Jurkat, Clone E6-1 (cell line): ENCODE data around the gene PANK1. TPM values are rescaled to one million over a fixed set of nuclear protein-coding genes. Genes with fewer than 3 reads are reported as not detected.

Experiments
- DNase-seq: peaks from one replicate; pipeline ENCODE4 v3.0.0-alpha.2; 2011; ENCODE audit warnings: low read depth, low spot score
- H3K4me3 ChIP-seq: 2 replicates; pipeline ENCODE4 v1.5.1; 2011; ENCODE audit warnings: mild to moderate bottlenecking, low read length, control low read depth, moderate library complexity
- polyA plus RNA-seq: library from polyadenylated mRNA; unstranded; fragments of >200 nt; gene quantifications from one replicate; pipeline ENCODE4 v1.2.1, GENCODE V29; 2012; ENCODE audit warnings: missing spikeins; ENCODE audit not compliant: insufficient read length, insufficient read depth

PANK1 gene
- polyA plus RNA-seq = 4.9 TPM

- H3K4me3 ChIP-seq = peak within 1 kb of the TSS; percentile 76
- peak; percentile 58 for DNase-seq
Observed at GRCh38 chr10:89644967-89645741, at the start of gene PANK1. PANK1 (minus strand) TSS chr10:89645242; CDS start chr10:89644891, 351 bp downstream.

GRCh38 chr10:89693176-89693575, 48.1 kb upstream of the PANK1 start:
- no peak overlapping the region for H3K4me3 ChIP-seq
- DNase-seq = no peak

GRCh38 chr10:89692416-89692815, 47.4 kb upstream of the PANK1 start:
- no peak for DNase-seq
- no peak overlapping the region for H3K4me3 ChIP-seq

GRCh38 chr10:89690027-89690426, 45.0 kb upstream of the PANK1 start:
- no peak for DNase-seq

GRCh38 chr10:89685936-89686335, 40.9 kb upstream of the PANK1 start:
- peak; percentile 53 for DNase-seq
- no peak overlapping the region for H3K4me3 ChIP-seq

More at GRCh38 chr10:89690027-89690426, 45.0 kb upstream of the PANK1 start:
- no peak overlapping the region for H3K4me3 ChIP-seq

- no peak overlapping the region for H3K4me3 ChIP-seq
- no peak for DNase-seq
Observed at GRCh38 chr10:89684604-89685003, 39.6 kb upstream of the PANK1 start.

- no peak for DNase-seq
- no peak overlapping the region for H3K4me3 ChIP-seq
Observed at GRCh38 chr10:89683883-89684282, 38.8 kb upstream of the PANK1 start.

- no peak for DNase-seq
- no peak overlapping the region for H3K4me3 ChIP-seq
Observed at GRCh38 chr10:89679986-89680385, 34.9 kb upstream of the PANK1 start.

- no peak overlapping the region for H3K4me3 ChIP-seq
- DNase-seq = no peak
Observed at GRCh38 chr10:89677341-89677740, 32.3 kb upstream of the PANK1 start.

- no peak for DNase-seq
- no peak overlapping the region for H3K4me3 ChIP-seq
Observed at GRCh38 chr10:89670926-89671325, 25.9 kb upstream of the PANK1 start.

- DNase-seq = no peak
- no peak overlapping the region for H3K4me3 ChIP-seq
Observed at GRCh38 chr10:89669985-89670384, 24.9 kb upstream of the PANK1 start.

GRCh38 chr10:89668386-89669071, 23.5 kb upstream of the PANK1 start:
- no peak overlapping the region for H3K4me3 ChIP-seq
- DNase-seq = no peak

- DNase-seq = no peak
- no peak overlapping the region for H3K4me3 ChIP-seq
Observed at GRCh38 chr10:89666138-89666537, 21.1 kb upstream of the PANK1 start.

GRCh38 chr10:89665302-89665701, 20.3 kb upstream of the PANK1 start:
- no peak overlapping the region for H3K4me3 ChIP-seq
- DNase-seq = no peak

GRCh38 chr10:89664203-89664602, 19.2 kb upstream of the PANK1 start:
- no peak overlapping the region for H3K4me3 ChIP-seq
- no peak for DNase-seq

- DNase-seq = no peak
- no peak overlapping the region for H3K4me3 ChIP-seq
Observed at GRCh38 chr10:89663144-89663543, 18.1 kb upstream of the PANK1 start.

GRCh38 chr10:89662596-89662995, 17.6 kb upstream of the PANK1 start:
- no peak overlapping the region for H3K4me3 ChIP-seq
- DNase-seq = no peak

- no peak for DNase-seq
- H3K4me3 ChIP-seq = no peak overlapping the region
Observed at GRCh38 chr10:89659143-89660131, 14.4 kb upstream of the PANK1 start.

GRCh38 chr10:89657302-89657701, 12.3 kb upstream of the PANK1 start:
- no peak for DNase-seq
- no peak overlapping the region for H3K4me3 ChIP-seq
